MM.1S (cell line): ENCODE data around the gene PDAP1.

Source experiments
- CTCF ChIP-seq: fragments of 300-600 bp; sonication (generic); IDR thresholded peaks from 2 replicates; pipeline ENCODE4 v1.5.1; 2016; ENCODE audit warnings: antibody characterized with exemption, low read length, mixed read lengths
- EZH2 ChIP-seq: fragments of 300-600 bp; sonication (generic); optimal IDR thresholded peaks from 2 replicates; pipeline ENCODE3; 2017; ENCODE audit warnings: low read depth, mild to moderate bottlenecking, antibody characterized with exemption, low read length, mixed read lengths
- EZH2phosphoT487 ChIP-seq: fragments of 300-600 bp; sonication (generic); IDR thresholded peaks from 2 replicates; pipeline ENCODE4 v1.6.1; 2018; ENCODE audit warnings: antibody characterized with exemption, low read length

GRCh38 chr7:99390941-99391602, 17.3 kb downstream of the PDAP1 start:
- TF ChIP-seq CTCF, result no peak
- no peak for TF ChIP-seq EZH2phosphoT487
- TF ChIP-seq EZH2, result no peak
